Mucosa of gallbladder (tissue), 1 donor: ENCODE data around the gene INHBB. TPM values are rescaled to one million over a fixed set of nuclear protein-coding genes. Genes with fewer than 3 reads are reported as not detected.
"Not testable (repeated sequence)": the region's sequence is repeated elsewhere in the genome, so short reads cannot be mapped to it uniquely, and the experiment has no call there.

Experiments
- DNase-seq: peaks from one replicate; pipeline ENCODE4 v3.0.0-alpha.2; 2020; ENCODE audit warnings: low spot score
- total RNA-seq: library from RNA; stranded (reverse); gene quantifications from one replicate; pipeline ENCODE4 v1.2.1, GENCODE V29; 2021
- donor health status: DM: no; HTN: no; CAD: no.

INHBB gene
- total RNA-seq, 1 donor from 2014 or later, result 1.1 TPM

DNA sequence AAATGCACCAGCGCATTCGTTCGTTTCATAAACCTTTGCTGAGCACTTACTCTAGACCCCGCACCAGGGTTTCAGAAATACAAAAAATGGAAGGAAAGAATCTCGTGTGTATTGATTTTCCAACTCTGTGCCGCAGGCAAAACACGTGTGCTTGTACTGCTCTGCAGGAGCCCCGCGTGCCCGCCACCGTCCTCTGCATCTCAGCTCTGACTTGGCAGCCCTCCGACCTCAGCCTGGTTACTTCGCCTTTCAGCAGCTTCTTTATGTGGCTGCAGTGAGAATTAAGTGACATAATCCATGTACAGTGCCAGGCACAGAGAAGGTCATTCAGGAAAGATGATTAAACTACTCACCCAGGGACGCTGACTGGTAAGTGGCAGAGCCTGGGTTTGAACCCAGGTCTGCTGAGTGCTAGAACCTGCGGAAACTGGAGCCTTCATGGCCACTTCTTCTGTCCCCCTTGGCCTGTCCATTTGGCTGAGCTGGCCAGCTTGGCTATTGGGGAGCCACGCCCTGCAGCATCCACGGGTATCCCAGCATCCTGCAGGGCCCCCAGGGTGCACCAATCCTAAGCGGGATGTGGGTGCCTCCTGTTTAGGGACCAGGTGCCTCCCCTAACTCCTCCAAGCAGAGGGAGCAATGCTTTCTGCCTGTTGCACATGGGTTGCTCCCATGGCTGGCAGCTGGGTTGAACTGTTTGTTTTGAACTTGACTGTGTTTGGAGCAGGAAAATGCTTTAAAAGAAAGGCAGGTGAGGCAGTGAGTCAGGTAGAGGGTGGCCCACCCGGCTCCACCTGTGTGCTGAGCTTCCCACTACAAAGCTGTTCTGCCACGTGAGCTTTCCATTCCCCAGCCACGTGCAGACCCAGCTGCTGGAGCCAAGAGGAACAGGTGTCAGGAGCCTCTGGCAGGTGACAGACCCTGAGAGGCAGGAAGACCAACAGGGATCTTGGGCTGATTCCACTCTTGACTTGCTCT is 34.3 kb downstream of the INHBB start:
- peak; percentile 18 for DNase-seq

DNA sequence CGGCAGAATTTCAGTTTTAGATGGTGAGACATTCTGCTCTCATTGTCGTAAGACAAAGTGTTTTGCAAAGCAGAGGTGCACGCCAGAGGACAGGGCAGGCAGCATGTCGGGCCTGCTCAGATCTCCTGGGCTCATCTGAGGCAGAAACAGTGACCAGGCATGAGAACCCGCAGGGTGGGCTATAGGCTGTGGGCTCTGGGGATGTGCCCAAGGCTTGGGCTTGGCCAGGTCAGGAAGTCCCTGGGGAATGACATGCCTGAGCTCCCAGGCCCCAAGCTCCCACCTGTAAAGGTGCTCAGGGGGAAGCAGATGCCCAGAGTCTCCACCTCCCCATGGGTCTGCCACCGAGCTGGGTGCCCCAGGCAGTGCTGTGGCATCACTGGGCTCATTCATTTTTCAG is 35.3 kb downstream of the INHBB start:
- DNase-seq, result no peak

- DNase-seq, result no peak
Observed at GRCh38 chr2:120381661-120382060, 35.7 kb downstream of the INHBB start.

- DNase-seq, result no peak
Observed at GRCh38 chr2:120382541-120383144, 36.7 kb downstream of the INHBB start.

DNA sequence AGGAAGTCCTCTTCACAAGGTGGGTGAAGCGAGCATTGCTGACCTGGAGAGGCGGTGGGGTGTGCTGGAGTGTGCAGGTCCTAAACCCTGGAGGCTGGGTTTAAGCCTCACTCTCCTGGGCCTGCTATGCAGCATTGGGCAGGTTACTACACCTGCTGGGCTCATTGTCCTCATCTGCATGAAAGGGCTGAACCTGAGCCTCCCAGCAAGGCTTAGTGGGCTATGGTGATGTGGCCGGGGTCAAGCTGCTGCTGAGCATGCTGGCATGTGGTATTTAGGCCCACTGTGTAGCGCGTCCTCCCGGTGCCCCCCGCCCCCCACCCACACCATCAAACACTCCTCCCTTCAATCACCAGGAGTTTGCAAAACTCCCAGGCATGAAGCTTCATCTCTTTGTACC is 37.3 kb downstream of the INHBB start:
- DNase-seq, result no peak

GRCh38 chr2:120383631-120384340 is 37.9 kb downstream of the INHBB start:
- no peak for DNase-seq

DNA sequence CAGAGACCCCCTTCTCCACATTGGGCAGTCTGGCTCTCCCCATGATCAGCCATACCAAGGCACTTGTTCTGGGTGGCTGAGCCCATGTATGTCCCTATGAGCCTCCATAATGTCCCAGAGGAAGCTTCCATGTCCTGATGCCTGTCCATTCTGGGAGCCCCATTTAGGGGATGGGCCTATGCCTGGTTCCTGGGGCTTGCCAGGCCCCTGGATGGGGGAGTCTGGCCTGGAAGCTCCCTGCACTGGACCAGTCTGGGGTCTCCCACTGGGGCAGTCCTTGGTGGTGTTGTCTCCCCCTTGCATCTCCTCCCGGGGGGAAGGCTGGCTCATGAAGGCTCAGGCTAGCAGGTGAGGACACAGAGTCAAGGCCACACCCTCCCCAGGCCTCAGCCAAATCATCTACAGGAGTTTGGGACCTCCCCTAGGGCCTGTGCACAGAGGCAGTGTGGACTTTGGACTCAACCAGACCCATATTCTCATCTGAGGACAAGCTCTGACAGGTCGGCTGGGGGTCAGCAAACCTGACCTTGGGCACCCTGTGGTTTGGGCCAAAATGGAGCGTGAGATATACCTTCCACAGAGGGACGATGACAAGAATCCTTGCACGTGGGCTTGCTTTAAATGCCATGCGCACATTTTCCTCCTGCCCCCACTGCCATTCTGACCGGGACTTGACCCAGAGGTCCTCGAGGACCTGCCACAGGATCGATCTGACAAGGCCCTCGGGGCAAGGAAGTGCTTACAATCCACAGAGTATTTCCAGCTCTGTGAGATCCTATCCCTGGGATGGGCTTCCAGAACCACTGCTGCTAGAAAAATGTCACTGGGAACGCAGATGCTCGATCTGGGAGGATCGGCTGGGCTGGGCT is 38.8 kb downstream of the INHBB start:
- DNase-seq, result peak; percentile 23

DNA sequence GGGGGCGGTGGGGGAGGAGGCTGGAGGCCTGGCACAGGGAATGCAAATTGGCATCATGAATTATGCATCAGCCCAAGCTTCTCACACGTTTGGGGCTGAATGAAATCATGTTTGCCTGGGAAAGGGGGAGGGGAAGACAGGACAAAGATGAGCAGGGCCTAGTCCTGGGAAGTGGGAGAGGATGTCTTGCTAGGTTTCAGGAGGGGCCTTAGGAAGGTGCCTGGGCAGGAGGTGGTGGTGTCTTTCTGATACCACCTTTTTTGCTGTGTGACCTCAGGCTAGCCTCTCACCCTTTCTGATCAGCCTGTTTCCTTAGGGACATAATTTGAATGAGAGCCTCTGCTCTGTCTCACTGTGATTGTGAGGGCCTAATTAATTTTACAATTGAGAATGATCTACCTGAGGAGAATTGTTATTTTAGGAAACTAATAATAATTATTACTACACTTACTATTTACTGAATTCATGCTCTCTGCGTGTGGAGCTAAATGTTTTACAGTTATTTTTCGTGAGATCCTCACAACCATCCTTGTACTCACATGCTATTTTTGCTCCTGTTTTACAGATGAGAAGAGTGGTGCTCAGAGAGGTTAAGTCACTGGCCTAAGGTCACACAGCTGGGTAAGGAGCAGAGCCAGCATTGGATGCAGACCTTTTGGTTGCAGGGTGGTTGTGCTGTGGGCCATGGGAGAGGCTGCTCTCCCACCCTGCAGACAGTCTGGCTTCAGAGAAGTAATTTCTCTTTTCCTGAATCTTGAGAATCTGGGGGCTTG is 39.6 kb downstream of the INHBB start:
- no peak for DNase-seq

- no peak for DNase-seq
Observed at GRCh38 chr2:120388222-120389035, 42.5 kb downstream of the INHBB start.

DNA sequence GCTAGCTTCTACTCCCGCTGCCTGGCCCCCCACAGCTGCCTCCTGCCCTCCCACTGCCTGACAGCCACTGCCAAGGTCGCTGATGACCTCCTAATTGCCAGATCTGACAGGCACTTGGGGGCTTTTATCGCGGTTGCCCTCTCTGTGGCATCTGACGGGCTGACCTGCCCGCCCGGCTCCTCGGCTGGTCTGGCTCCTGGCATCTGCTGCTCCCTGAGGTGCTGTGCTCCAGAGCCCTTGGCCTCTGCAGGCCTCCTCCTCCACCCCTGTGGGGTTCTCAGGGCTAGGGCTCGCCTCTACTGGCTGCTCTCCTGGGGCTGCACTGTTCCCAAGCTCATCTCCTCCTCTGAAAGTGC is 43.1 kb downstream of the INHBB start:
- DNase-seq, result no peak

DNA sequence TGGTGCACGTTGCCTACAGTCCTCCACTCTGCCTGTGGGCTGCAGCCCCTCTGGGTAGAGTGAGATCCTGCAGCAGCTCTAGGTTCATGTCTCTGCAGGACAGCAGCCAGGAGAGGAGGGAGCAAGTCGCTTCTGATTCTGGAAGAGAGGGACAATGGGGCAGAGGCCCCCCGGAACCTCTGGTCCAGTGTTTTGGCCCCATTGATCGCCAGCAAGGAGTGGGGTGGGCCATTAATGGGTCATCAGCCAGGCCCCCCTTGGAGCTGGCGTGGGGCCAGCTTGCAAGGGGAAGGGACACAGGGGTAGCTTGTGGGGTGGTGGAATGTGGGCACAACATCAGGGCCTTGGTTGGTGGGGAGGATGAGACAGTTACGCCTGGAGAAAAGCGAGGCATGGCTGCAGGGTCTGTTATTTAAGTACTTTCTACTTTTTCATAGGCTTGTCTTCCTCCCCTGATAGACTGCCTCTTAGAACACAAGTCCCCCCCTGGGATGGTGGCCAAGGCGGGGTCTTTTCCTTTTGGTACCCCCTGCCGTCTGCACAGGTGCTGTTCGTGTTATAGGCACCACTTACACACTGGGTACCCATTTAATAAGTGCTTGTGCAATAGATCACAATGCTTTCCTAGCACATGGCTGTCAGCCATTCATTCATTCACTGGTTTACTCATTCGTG is 44.6 kb downstream of the INHBB start:
- DNase-seq, result no peak

GRCh38 chr2:120391382-120391781 is 45.4 kb downstream of the INHBB start:
- DNase-seq, result not testable (repeated sequence)

- DNase-seq, result no peak
Observed at GRCh38 chr2:120391911-120392665, 46.2 kb downstream of the INHBB start.

DNA sequence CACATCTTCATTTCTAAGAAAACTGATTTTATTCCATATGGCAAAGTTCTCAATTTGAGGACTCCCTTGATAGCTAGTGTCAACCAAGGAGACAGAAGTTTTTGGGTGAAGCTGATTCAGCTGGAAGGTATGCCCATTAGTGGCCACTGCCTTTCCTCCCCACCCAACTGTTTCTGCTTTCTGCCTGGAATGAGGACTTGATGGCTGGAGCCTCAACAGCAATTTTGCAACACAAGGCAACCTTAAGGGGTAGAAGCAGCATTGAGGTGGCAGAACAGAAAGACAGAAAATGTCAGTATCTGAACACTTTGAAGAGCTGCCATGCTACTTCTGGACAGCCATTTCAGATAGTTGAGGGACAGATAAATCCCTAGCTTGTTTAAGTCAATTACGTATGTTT is 47.0 kb downstream of the INHBB start:
- no peak for DNase-seq

GRCh38 chr2:120393456-120393855 is 47.5 kb downstream of the INHBB start:
- no peak for DNase-seq

GRCh38 chr2:120394764-120395163 is 48.8 kb downstream of the INHBB start:
- DNase-seq, result no peak

DNA sequence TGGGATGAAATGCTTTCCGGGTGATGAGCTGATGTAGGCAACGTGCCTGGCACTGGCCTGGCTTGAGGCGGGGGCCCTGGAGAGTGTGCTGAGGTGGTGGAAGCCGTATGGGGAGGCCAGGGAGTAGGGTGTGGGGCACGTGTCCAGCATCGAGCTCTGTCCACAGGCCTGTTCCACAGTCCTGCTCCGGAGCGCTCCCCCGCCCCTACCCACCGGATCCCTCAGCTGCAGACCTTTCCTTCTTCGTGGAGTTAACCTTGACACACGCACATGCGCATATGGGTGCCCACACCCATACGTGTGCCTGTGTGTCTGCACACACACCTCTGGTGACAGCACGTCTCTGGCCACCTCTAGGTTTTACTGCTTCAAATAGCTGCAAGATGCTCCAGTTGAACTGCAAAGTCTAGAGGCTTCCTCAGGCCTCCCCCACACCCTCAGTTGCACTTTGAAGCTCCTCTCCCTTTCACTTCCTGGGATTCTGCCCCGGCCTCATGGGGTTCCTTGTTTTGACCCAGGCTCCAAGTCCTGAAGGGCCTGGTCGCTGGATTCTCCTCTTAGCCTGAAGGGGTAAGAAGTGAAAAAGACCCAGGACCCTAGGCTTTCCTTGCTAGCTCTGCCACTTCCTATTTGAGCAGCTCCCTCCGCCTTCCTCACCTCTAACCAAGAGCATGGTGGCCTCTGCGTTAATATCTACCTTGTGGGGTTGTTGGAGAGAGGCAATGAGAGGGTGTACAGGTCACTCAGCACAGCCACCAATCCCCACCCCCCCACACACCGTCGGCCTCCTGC is 49.5 kb downstream of the INHBB start:
- DNase-seq, result no peak
